Nephron (organoid): ENCODE measurements around the gene MTERF4.
"Not testable (repeated sequence)": the region's sequence is repeated elsewhere in the genome, so short reads cannot be mapped to it uniquely, and the experiment has no call there.

Source experiments
- H3K27ac Mint-ChIP-seq, 3 experiments: 2 replicates each; pipeline ENCODE4 v1.8.0; 2020; ENCODE audit warnings: mixed read lengths in 3 of 3, mild to moderate bottlenecking in 2 of 3, moderate library complexity in 1 of 3
- H3K27me3 Mint-ChIP-seq: 2 replicates; pipeline ENCODE4 v1.8.0; 2021; ENCODE audit warnings: low read depth, mild to moderate bottlenecking, moderate library complexity, mixed read lengths
- H3K36me3 Mint-ChIP-seq: 2 replicates; pipeline ENCODE4 v1.8.0; 2020; ENCODE audit warnings: low read depth, mixed read lengths
- H3K4me1 Mint-ChIP-seq: 2 replicates; pipeline ENCODE4 v1.8.0; 2020; ENCODE audit warnings: mixed read lengths
- H3K4me3 Mint-ChIP-seq, 3 experiments: 2 replicates each; pipeline ENCODE4 v1.8.0; 2020; ENCODE audit warnings: mild to moderate bottlenecking in 3 of 3, mixed read lengths in 3 of 3, moderate library complexity in 2 of 3
- H3K9me3 Mint-ChIP-seq: 2 replicates; pipeline ENCODE4 v1.8.0; 2020; ENCODE audit warnings: mixed read lengths
- CTCF ChIP-seq, 3 experiments: fragments of 200-600 bp; sonication (generic); IDR thresholded peaks; one replicate each; pipeline ENCODE4 v1.5.0; 2021; ENCODE audit warnings: antibody characterized with exemption in 3 of 3; ENCODE audit not compliant: unreplicated experiment in 3 of 3

MTERF4 gene

GRCh38 chr2:241096979-241097378 lies 5.1 kb downstream of the MTERF4 start:
- Mint-ChIP-seq H3K36me3 (peaks cover 55% of the 10 kb centered on the region), H3K9me3 (no peaks in the 10 kb centered on the region), H3K27me3 (no peaks in the 10 kb centered on the region), H3K4me1 (peaks cover 4% of the 10 kb centered on the region), H3K4me3 (no peak overlapping the region), H3K27ac (no peak overlapping the region)
- no peak for TF ChIP-seq CTCF (IDR thresholded peaks at IDR 0.05; ENCODE audit: unreplicated experiment in 3 of 3)

- no peaks in the 10 kb centered on the region for H3K27me3 Mint-ChIP-seq
- peaks cover 67% of the 10 kb centered on the region for H3K36me3 Mint-ChIP-seq
- no peak overlapping the region for H3K4me3 Mint-ChIP-seq
- peaks cover 9% of the 10 kb centered on the region for H3K4me1 Mint-ChIP-seq
- no peaks in the 10 kb centered on the region for H3K9me3 Mint-ChIP-seq
- H3K27ac Mint-ChIP-seq, result peak overlapping the region in 1 of 3 experiments; percentile 6
- TF ChIP-seq CTCF (IDR thresholded peaks at IDR 0.05; ENCODE audit: unreplicated experiment in 3 of 3), result no peak
These were observed 6.3 kb downstream of the MTERF4 start for GRCh38 chr2:241095594-241096290.

GRCh38 chr2:241094924-241095420 lies 7.1 kb downstream of the MTERF4 start:
- Mint-ChIP-seq H3K27me3 (no peaks in the 10 kb centered on the region), H3K36me3 (peaks cover 67% of the 10 kb centered on the region), H3K27ac (peak overlapping the region in 1 of 3 experiments; percentile 72), H3K4me3 (no peak overlapping the region), H3K9me3 (no peaks in the 10 kb centered on the region), H3K4me1 (peaks cover 8% of the 10 kb centered on the region)
- TF ChIP-seq CTCF (IDR thresholded peaks at IDR 0.05; ENCODE audit: unreplicated experiment in 3 of 3), result no peak

GRCh38 chr2:241094172-241094571 lies 7.9 kb downstream of the MTERF4 start:
- no peak overlapping the region for H3K4me3 Mint-ChIP-seq
- TF ChIP-seq CTCF (IDR thresholded peaks at IDR 0.05; ENCODE audit: unreplicated experiment in 3 of 3), result no peak

GRCh38 chr2:241093133-241093781 lies 8.8 kb downstream of the MTERF4 start:
- not testable (repeated sequence) for H3K27me3 Mint-ChIP-seq, H3K9me3 Mint-ChIP-seq, H3K4me1 Mint-ChIP-seq, H3K4me3 Mint-ChIP-seq
- H3K36me3 Mint-ChIP-seq, result peaks cover 67% of the 10 kb centered on the region
- H3K27ac Mint-ChIP-seq, result peak overlapping the region; percentile 75 to 92 (median 86)

More at GRCh38 chr2:241094172-241094571, 7.9 kb downstream of the MTERF4 start:
- Mint-ChIP-seq H3K27ac (peak overlapping the region in 2 of 3 experiments; percentile 66 to 70), H3K27me3 (no peaks in the 10 kb centered on the region), H3K4me1 (peaks cover 5% of the 10 kb centered on the region), H3K36me3 (peaks cover 64% of the 10 kb centered on the region), H3K9me3 (no peaks in the 10 kb centered on the region)

GRCh38 chr2:241092677-241093076 lies 9.4 kb downstream of the MTERF4 start:
- Mint-ChIP-seq H3K36me3 (peaks cover 71% of the 10 kb centered on the region), H3K4me1 (peaks cover 5% of the 10 kb centered on the region), H3K9me3 (no peaks in the 10 kb centered on the region), H3K27ac (peak overlapping the region; percentile 75 to 92 (median 86)), H3K4me3 (no peak overlapping the region), H3K27me3 (no peaks in the 10 kb centered on the region)
- TF ChIP-seq CTCF (IDR thresholded peaks at IDR 0.05; ENCODE audit: unreplicated experiment in 3 of 3), result no peak
